GM19455 (cell line): Measurements from ENCODE around the gene DENND1A.
"Not testable (repeated sequence)": the region's sequence is repeated elsewhere in the genome, so short reads cannot be mapped to it uniquely, and the experiment has no call there.

Experiments
- ATAC-seq: cut with Tn5 transposase; IDR thresholded peaks from one replicate; pipeline ENCODE4 v1.9.1; 2021; ENCODE audit not compliant: unreplicated experiment

The DENND1A gene

GRCh38 chr9:123929870-123930831 is at the start of gene DENND1A:
DENND1A (minus strand) TSS chr9:123930126; CDS start chr9:123929905, 221 bp downstream.
- peak; percentile 71 for ATAC-seq

DNA sequence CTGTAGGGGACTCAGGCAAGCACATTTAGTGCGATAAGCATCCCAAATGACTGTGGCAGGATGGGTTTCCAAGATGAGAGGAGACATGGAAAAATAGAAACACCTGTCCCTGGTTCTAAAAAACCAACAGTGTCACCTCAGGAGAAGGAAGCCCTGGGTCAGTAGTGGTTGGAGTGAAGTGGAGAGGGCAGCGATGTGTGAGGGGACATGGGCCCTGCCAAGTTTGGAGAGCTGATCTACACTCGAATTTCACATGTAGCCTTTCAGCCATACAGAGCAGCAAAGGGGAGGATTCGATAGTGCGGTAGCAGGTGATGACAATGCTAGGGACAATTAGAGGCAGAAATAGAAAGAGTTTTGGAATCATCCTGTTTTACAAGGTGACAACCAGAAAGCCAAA is 49.1 kb upstream of the DENND1A start:
- ATAC-seq: no peak

GRCh38 chr9:123976579-123976978 is 46.7 kb upstream of the DENND1A start:
- not testable (repeated sequence) for ATAC-seq

DNA sequence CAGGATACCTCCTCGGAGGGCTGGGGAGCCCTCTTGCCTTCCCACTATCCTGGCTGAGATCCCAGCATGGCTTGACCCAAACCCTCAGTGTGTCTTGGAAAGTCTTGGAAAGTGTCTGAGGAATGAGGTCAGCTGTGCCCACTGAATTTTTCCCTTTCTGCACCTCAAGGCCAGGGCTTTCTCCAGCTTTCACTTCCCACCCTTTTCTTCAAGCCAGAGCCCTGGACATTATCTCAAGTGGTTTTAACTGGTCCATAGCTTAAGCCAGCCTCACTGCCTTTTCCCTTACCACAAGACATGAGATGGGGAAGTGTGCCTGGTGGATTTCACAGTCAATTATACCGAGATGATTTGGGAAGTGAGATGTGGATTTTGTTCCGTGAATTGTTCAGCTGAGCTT is 45.9 kb upstream of the DENND1A start:
- ATAC-seq: no peak

- ATAC-seq: no peak
Measured at GRCh38 chr9:123974471-123974870, 44.5 kb upstream of the DENND1A start.

DNA sequence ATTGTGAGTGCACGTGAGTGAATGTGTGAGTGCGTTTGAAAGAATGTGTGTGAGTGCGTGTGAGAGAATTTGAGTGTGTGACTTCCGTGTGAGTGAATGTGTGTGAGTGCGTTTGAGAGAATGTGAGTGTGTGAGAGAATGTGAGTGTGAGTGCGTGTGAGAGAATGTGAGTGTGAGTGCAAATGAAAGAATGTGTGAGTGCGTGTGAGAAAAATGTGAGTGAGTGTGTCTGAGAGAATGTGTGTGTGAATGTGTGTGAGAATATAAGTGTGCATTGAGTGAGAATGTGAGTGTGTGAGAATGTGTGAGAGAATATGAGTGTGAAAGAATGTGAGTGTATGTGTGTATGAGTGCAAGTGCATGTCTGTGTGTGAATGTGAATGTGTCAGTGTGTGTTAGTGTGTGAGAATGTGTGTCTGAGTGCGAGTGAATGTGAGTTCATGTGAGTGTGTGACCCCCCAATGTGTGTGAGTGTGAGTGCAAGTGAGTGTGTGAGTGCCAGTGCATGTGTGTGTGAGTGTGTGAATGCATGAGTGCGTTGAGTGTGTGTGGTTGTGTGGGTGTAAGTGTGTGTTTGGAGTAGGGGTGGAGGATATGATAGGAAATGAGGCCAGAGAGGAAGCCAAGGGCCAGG is 43.8 kb upstream of the DENND1A start:
- ATAC-seq: no peak

- no peak for ATAC-seq
Measured at GRCh38 chr9:123972618-123973017, 42.7 kb upstream of the DENND1A start.

DNA sequence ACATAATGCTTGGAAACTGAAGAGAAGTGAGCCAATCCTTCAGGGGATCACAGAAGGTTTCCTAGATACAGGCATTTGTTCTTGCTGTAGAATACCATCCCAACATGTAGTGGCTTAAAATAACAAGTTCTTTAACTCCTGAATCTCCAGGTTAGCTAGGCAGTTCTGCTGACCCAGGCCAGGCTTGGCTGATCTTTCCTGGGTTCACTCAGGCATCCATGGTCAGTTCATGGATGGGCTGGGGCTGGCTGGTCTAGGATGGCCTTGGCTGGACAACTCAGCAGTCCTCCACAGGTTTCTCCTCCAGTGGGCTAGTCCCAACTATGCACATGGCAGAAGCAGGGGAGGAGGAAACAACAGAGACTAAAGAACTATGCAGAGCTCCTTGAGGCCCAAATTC is 37.4 kb upstream of the DENND1A start:
- ATAC-seq: no peak

- ATAC-seq: no peak
Measured at GRCh38 chr9:123965801-123966686, 36.1 kb upstream of the DENND1A start.

GRCh38 chr9:123964761-123965160 is 34.8 kb upstream of the DENND1A start:
- ATAC-seq: no peak

DNA sequence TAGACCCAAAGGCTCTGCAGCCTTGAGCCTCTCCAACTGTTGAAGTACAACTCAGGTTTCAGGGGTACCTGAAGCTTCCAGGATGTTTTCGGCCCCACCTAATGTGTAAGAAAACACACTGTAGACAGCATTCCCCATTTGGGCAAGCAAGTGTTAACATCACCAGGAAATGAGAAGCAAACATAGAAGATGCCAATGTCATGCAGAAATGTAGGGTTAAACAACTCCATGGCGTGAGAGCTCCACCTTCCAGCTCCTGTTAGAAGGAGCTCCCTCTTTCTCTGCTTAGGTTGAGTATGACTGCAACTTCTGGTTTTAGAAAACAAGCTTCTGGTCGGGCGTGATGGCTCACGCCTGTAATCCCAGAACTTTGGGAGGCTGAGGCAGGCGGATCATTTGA is 31.0 kb upstream of the DENND1A start:
- ATAC-seq: no peak

DNA sequence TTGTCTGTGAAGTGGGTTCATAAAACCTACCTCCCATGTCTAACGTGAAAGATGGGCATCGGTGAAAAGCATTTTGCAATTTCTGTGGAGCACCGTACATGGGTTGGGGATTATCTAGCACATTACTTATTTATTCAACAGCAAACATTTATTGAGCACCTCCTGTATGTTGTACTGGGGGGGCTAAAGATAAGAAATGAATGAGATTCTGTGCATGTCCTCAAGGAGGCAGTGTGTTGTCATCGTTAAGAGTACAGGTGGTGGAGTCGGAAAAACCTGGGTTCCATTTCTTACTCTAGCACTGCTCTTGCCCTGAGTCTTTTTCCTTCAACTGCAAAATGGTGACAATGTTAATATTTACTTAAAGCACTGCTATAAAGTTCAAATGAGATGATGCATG is 30.4 kb upstream of the DENND1A start:
- no peak for ATAC-seq

DNA sequence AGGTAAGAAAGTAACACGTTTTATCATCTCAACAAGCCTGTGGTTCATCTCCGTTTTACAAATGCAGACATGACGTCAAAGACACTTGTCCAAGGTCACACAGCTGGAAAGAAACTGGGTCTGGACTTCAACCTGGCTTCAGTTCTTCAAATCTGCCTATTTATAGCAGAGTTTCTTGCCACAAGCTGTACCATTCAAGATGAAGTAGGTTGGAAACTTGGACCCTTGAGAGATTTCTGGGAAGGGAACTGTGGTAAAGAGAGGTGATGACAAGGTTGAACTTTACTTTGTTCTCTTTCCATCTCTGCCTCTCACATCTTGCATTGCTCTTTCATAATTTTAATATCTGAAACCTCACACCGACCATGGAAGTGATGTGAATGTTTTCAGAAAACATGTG is 29.9 kb upstream of the DENND1A start:
- ATAC-seq: no peak

DNA sequence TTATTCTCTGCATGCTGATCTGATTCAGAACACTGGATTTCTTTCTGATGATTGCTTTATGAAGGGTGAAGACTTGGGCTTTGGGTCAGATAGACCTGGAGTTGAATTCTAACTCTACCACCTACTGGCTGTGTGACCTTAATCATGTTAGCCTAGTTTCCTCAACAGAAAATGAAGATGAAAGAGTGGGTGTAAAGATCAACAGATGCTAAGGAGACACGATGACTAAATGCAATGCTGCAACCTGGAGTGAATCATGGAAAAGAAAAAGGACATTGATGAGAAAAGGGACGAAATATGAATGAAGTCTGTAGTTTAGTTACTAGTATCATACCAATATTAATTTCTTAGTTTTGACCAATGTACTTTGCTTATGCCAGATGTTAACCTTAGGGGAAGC is 27.8 kb upstream of the DENND1A start:
- ATAC-seq: no peak

- ATAC-seq: no peak
Measured at GRCh38 chr9:123957168-123957721, 27.3 kb upstream of the DENND1A start.

- ATAC-seq: no peak
Measured at GRCh38 chr9:123955637-123956036, 25.7 kb upstream of the DENND1A start.

- no peak for ATAC-seq
Measured at GRCh38 chr9:123954518-123955280, 24.8 kb upstream of the DENND1A start.

GRCh38 chr9:123952641-123953495 is 22.9 kb upstream of the DENND1A start:
- no peak for ATAC-seq

DNA sequence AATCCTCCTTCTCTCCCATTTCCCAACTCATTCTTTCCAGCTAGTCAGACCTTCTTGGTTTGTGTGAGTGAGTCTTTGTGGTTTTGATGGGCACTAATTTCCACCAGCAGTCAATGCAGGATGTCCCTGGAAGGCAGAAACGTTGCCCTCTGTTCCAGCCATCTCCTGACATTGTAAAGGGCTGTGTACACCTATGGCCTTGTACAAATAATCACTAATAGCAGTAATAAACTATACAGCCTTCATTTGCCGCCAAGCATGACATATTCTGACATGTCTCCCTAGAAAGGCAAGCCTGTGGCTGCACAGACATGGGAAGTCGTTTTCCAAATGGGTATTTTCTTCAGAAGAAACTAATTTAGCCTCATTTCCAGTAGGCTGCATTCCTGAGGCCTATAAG is 18.4 kb upstream of the DENND1A start:
- ATAC-seq: no peak
